Epidermal melanocyte (primary cell): ENCODE results near the gene MDGA2.
"Not testable (repeated sequence)": the region's sequence is repeated elsewhere in the genome, so short reads cannot be mapped to it uniquely, and the experiment has no call there.

ENCODE experiments used
- DNase-seq: peaks from one replicate; pipeline ENCODE4 v3.0.0; 2011; ENCODE audit warnings: low spot score; ENCODE audit not compliant: insufficient read length

MDGA2 gene

DNA sequence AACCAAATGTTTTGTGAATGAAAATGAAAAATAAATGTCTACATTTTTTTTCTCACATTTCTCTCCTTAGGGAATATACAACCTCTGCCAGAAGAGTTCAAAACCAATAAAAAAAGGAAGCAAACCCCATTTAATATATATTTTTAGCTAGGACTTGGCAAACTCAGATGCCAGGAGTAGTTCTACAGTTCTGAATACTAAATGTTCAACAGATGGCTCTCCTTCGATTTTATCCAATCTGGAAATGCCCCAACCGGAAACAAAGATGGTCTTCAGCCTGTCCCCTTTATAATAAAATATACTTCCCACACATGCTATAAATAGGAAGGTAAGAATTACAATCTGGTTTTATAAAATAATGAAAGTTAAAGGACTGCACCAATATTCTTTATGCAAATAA is 330.4 kb downstream of the MDGA2 start:
- DNase-seq = no peak

DNA sequence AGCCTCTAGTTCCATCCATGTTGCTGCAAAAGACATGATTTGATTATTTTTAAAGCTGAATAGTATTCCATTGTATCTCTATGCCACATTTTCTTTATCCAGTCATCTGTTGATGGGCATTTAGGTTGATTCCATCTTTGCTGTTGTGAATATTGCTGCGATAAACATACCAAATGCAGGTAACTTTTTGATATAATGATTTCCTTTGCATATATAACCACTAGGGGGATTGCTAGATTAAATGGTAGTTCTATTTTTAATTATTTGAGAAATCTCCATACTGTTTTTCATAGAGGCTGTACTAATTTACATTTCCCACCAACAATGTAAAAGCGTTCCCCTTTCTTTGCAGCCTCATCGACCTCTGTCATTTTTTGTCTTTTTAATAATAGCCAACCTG is 342.5 kb downstream of the MDGA2 start:
- DNase-seq = no peak

DNA sequence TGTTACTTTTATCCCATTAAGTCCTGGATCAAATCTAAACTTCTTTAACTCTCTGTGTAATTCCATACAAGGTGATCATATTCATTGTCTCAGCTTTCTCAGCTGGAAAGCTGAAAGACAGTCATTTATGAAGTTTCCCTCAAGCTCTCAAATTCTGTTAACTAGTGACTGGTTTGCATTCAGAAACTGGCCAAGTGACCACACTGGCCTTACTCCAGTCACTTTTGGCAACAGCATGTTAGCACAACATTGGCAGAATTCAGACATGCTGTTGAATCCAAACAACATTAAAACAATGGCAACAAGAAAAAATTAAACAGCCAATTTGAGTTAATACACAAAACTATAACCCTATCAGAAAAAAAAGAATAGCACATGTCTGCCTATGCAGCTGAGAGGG is 343.3 kb downstream of the MDGA2 start:
- DNase-seq = no peak

DNA sequence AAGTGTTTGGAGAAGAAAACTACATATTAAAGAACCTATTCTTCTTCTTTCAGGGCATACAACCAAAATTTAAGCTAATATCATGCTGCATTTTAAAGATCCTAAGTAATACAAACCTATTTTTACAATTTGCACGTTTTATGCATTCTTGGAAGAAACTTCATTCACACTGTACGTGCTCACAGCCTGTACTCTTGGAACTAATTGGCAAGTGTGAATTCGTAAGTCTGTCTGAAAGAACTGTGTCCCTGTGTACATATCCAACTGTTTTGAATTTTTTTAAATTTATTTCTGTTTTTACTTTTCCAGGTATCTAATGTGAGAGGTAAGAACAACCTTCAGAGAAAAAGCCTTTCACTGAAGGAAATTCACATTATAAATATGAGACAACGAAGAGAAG is 347.0 kb downstream of the MDGA2 start:
- no peak for DNase-seq

DNA sequence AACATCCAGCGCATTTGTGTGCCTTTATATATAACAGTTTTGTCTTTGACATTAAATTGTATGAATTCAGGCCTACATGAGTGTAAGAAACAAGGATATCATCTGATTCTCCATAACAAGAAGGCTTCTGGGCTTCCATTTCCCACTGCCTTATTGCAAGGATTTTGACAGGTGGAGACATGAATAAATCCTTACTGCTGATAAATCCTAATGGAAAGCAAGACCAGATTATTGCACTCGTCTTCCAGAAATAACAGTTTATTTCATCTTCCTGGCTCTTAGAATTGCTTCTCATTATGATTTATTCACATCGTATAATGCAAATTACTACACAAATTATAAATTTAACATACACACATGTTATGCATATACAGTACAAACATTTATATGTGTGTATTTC is 348.1 kb downstream of the MDGA2 start:
- DNase-seq = no peak

DNA sequence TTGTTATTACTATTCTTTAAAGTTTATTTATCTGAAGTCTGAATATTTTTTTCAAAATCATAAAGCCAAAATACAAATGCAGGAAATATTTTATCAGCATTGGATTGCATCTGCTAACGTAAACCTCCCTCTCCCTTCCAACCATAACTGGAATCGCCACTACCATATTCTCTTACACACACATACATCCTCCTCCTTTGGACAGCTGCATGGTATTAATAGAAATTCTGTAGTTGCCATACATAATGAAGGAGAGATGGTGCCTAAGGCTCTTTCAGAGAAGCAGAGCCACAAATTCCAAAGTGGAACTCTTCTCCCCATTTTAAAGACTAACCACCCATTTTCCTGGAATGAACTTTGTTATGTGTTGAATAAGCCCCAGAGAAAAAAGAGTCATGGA is 352.7 kb downstream of the MDGA2 start:
- no peak for DNase-seq

DNA sequence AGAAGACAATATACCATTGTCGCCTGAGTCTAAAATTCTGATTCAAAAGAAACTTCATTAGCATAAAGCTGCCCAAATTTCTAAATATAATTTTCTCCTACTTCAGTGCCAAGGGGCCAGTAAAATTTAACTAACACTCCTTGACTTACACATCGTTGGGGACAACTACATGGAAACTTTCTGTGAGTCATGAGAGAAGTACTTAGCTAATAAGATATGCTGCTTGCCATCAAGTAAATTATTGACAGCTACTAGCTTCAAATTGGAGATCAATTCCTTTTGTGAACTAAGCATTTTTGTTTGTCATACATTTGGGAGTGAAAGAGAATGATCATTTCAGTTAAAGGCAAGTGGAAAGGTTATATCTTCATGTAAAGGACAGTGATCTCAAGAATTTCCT is 373.3 kb downstream of the MDGA2 start:
- no peak for DNase-seq

DNA sequence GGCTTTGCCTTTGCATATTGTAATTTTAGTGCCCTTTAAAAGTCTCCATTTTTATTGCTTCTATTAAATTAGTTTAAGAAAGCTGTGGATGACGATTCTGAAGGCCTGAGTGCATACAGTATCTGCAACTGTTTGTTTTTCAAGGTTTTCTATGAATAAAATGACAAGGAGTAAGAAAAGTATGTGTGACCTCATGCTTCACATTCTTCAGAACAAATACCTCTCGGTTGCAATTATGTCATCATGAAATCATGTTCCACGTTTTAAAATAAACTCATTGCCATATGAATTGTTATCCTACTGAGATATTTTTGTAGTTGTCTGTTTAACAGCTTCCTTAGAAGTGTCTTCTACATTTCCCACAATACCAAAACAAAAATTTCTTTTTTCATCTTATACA is 374.6 kb downstream of the MDGA2 start:
- no peak for DNase-seq

DNA sequence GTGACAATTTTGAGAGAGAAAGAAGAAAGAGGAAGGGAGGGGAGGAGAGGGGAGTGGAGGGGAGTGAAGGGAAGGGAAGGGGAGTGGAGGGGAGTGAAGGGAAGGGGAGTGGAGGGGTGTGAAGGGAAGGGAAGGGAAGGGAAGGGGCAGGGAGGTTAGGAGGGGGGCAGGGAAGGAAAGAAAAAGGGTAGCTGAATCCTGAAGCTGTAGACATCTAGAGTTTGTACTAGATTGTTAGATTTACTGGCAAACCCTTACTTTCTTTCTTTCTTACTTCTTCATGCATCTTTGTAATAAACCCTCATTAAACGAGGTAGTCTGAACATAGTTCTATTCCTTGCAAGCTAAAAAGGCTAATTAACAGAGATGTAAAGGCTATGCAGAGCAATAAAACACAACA is 378.0 kb downstream of the MDGA2 start:
- DNase-seq = no peak

DNA sequence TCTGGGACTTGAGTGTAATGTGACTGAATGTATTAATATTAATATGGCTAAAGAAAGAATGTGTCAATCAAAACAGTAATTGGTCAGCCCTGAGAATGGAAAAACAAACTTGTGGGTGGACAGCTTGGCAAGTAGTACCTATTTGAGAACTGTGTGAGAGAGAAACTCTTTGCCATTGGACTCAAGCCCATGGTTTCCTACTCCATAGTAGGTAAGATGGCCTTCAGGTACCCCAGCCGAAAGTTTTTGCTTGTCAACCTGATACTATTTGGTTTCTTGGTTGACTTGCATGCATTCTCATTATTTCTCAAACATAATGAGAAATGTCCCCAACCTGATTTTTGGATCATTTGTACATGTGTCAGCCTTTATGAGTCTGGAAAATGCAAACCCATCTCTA is 391.1 kb downstream of the MDGA2 start:
- no peak for DNase-seq

DNA sequence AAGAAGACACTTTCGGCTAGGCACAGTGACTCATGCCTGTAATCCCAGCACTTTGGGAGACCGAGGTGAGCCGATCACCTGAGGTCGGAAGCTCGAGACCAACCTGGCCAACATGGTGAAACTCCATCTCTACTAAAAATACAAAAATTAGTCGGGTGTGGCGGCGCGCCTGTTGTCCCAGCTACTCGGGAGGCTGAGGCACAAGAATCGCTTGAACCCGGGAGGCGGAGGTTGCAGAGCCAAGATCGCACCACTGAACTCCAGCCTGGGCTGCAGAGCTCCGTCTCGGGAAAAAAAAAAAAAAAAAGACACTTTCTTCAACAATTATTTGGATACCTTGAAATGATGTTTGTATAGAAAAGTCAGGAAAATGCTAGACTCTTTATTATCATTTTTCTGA is 393.6 kb downstream of the MDGA2 start:
- DNase-seq = not testable (repeated sequence)

DNA sequence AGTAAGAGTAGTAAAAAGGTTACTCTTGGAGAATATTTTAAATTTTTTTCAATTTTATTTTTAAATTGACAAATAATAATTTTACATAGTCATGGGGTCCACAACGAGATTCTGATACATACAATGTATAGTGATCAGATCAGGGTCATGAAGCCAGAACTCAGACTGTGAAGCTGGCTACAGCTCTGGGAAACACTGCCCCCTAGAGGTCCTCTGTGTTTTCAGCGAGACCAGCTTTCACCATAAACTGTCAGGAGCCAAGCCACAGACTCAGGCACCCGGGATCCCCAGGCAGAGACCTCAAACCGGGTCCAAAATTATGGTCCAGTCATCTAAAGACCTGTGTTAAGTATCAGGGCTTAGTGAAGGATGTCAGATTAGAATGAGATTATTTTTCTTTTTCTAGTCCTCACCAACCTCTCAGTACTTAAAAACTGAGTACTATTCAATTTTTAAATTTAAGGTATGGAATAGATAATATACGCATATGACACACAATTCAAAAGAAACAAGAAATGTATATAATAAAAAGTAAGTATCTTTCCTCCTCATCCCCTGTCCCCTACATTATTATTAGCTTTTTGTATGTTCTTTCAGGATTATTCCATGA is 397.1 kb downstream of the MDGA2 start:
- no peak for DNase-seq

DNA sequence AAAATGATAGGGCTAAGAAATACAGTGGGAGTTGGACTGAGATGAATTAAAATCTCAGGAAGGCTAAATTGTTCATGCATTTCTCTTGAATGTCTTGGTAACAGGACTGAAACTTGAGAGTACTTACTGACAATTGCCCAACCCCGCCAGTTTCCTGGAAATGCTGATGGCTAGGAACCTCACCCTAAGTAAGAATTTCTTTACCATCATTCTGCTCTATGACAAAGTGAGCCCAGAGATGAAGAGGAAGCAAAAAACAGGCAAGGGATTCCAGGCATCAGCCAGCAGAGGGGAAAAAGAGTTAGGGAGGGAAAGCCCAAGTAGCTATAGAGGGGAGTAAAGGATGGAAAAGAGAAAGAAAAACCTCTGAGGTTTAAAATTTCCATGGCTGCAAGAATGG is 397.7 kb downstream of the MDGA2 start:
- no peak for DNase-seq

DNA sequence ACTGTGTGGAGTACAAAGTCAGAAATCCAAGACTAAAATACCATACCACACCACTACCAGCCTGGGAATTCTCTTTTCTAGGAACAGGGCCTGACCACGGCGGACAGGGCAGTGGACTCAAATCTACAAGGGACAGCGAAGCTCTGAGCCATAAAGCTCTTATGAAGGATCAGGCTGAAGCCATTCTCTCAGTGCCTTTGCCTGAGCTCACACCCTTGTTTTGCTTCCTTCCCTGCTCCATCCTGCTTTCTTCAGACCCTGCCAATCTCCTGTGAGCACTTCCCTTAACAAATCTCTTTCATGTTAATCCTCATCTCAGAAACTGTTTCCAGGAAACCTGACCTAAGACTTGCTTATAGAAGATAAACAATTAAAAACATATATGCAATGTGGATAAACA is 398.5 kb downstream of the MDGA2 start:
- no peak for DNase-seq

DNA sequence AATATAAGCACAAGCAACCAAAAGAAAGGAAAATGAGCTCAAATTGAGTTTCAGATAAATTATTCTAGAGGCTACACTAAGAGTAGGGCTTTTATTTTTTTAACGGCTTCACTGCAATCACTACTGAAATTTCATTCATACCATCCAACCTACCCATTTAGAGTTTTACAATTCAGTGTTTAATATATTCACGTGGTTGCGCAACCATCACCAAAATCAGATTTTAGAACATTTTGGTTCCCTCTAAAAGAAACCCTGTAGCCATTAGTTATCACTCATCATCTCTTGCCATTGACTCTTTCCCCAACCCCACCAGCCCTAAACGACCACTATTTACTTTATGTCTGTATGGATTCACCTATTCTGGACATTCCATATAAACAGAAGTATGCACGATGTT is 401.5 kb downstream of the MDGA2 start:
- no peak for DNase-seq

DNA sequence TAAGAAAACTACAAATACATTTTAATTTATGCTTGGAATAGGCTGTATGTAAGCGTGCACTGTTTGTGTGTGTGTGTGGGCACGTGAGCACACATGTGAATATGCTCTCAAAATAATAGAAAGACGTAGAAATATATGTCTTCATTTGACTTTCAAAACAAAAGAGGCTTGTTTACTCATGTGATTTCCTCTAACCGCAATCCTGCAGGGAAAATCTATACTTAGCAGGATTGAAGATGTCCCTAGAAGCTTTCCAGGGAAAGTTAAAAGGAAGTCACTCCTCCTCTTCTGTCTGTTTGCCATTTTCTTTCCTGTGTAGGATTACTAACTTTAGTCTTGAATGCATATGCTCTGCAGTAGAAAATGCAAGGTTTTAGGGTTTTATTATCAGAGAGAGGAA is 404.7 kb downstream of the MDGA2 start:
- no peak for DNase-seq

DNA sequence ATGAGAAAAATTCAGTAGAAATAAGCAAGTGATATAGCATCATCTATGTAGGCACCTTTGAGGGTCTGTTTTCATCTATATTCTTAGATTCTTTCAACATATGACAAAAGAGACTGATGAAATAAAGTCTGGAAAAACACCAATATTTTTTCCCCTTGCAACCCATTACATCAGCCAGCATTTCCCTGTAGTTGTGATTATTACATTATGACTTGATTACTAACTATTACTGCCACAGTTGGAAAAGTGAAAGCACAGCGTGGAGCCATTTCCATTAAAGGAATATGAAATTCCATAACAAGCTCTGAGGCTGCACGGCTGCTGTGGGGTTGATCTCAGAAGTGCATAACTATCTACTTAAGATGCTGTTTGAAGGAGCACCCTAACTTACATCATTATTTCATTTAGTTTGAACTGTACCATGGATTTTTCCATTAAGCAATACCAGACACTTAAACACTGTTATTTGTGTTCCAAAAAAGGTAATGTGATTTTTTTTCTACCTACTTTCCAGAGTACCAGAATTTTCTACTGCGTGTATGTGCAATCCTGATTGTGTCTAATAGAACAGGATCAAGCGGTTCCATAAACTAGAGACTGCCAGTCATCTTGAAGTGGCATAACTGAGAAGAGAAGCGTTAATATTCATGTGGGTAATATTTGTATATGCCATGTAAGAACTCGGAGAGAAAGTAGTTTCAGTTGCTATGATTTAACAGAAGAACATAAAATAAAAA is 405.5 kb downstream of the MDGA2 start:
- no peak for DNase-seq

DNA sequence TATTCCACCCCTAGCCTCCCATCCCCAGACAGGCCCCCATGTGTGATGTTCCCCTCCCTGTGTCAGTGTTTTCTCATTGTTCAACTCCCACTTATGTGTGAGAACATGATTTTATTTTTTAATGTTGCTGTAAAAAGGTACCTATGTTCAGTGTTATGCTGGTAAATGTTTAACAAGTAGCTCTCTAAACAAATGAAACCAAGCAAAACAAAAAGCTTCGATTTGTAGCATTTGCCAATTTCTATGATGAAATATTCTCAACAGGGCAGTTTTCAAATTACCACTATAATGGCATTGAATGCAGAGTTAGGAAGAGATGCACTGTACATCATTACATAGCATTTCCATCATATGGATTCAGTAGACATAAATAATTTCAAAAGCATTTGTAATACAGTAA is 410.6 kb downstream of the MDGA2 start:
- no peak for DNase-seq

DNA sequence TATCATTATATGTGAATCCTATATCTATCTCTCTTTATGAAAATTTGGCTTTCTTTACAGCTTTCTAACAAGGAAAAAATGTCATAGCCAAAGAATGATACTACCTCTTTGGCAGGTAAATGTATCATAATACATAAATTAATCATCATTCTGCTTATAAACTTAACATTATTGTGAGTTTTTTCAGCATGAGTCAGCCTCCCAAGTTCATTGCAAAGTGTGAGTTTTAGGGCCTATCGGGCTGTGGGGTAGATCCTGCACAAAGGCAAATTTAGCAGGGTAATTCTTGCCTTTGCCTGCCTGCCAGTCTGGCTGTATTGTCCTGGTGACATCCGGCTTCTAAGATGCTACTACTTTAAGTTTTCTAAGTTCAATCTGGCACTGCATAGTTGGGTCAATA is 412.6 kb downstream of the MDGA2 start:
- no peak for DNase-seq

DNA sequence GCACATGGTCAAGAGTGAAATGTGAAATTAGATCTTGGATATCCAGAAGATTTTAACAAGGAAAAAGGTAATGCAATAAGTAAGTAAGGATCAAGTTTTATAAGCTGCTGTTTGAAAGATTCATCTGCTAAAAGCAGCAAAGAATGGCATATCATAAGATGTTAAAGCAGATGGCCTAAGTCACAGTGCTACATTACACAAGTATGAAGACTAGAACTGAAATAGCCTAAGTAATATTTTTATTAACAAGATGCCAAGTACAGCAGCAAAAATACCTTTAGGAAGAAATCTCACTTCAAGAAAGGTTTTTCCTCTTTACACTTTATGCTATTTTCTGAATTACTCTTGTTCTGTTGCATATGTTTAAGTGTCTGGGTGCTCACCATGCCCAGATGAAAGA is 414.1 kb downstream of the MDGA2 start:
- DNase-seq = no peak

DNA sequence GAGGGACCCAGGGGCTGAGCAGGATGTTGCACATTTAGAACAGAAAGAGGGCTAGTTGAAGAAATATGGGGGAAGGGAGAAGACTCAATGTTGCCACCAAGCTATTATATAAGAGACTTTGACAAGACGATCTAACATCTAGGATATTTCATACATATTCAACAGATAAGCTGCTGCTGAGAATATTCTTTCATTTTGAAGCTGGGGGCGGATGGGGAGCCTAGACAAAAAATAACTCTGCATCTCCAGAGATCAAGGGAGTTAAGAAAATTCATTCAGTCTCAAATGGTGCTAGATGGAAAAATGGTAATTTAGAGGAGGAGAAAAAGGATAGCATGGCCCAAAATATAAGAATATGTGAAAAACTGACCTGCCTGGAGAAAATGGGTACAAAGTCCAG is 415.6 kb downstream of the MDGA2 start:
- no peak for DNase-seq

DNA sequence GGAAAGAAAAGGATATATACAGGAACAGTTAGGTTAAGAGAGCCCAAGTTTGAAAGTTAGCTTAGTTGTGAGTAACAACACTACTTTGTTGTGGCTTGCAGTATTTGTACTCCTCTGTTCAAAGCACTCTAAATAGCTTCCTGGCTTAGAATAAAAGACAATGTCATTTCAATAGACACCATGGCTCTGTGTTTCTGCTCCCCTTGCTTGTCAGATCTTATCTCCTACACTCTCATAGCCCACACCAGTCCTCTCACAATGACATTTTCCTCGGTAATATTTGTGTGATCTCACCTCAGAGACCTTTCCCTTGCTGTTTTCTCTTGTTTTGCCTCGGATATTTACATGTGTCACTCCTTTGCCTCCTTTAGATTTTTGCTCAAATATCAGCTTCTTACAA is 418.4 kb downstream of the MDGA2 start:
- no peak for DNase-seq

DNA sequence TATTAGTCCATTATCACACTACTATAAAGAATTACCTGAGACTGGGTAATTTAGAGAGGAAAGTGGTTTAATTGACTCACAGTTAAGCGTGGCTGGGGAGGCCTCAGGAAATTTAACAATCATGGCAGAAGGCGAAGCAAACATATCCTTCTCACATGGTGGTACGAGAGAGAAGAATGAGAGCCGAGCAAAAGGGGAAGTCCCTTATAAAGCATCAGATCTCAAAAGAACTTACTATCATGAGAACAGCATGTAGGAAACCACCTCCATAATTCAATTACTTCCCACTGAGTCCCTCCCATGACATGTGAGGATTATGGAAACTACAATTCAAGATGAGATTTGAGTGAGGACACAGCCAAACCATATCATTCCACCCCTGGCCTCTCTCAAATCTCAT is 422.6 kb downstream of the MDGA2 start:
- no peak for DNase-seq

DNA sequence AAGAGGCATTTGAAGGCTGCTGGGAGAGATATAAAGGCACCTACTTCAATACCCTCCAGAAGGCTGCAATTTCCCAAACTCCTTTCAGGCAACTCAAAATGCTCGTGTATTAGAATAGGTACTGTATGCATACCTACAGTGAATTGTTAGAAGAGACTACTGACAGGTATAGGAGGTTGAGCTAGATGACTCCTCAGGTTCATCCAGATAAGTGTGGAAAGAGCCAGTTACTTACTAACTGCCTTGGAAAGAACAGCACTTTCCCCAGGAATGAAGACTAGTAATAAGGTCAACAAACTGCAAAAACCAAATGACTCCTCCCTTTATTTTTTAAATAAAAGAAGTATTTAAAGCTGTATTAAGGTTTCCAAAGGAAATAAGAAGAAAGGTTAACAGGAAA is 429.0 kb downstream of the MDGA2 start:
- DNase-seq = no peak
